ENCODE results near the gene LVRN. TPM values are rescaled to one million over a fixed set of nuclear protein-coding genes. Genes with fewer than 3 reads are reported as not detected.

Gene LVRN
- total RNA-seq, 4 donors from 2014 or later, result 0.31 to 2.9 (median 2.1) TPM; not detected in 1

GRCh38 chr5:115941051-115941675 lies 21.1 kb upstream of the LVRN start:
- intact Hi-C loops (cut with DNase I), result no loop called here
- WGBS, 2 donors, result 72 to 73% methylated on average over 9 of the region's 9 CpGs
- Histone ChIP-seq H3K9me3 (no peaks in the 10 kb centered on the region), H3K27ac (no peak overlapping the region), H3K27me3 (no peaks in the 10 kb centered on the region), H3K36me3 (no peaks in the 10 kb centered on the region), H3K4me3 (no peak overlapping the region), H3K4me1 (no peaks in the 10 kb centered on the region)
- no peak for TF ChIP-seq POLR2A (IDR thresholded peaks at IDR 0.05)
- TF ChIP-seq CTCF (IDR thresholded peaks at IDR 0.05), result no peak
- no peak for DNase-seq

- H3K36me3 ChIP-seq, result no peaks in the 10 kb centered on the region
- H3K4me3 ChIP-seq, result no peak overlapping the region
- no peaks in the 10 kb centered on the region for H3K4me1 ChIP-seq
- intact Hi-C loops (cut with DNase I), result no loop called here
- 69 to 81% methylated on average over 3 of the region's 3 CpGs for WGBS, 2 donors
- H3K27ac ChIP-seq, result no peak overlapping the region
- no peak for DNase-seq
- no peaks in the 10 kb centered on the region for H3K27me3 ChIP-seq
- H3K9me3 ChIP-seq, result no peaks in the 10 kb centered on the region
- TF ChIP-seq CTCF (IDR thresholded peaks at IDR 0.05), result no peak
- TF ChIP-seq POLR2A (IDR thresholded peaks at IDR 0.05), result no peak
Observed at GRCh38 chr5:115944501-115944900, 17.8 kb upstream of the LVRN start.

GRCh38 chr5:115946655-115947054 lies 15.6 kb upstream of the LVRN start:
- Histone ChIP-seq H3K27me3 (no peaks in the 10 kb centered on the region), H3K27ac (no peak overlapping the region), H3K4me1 (no peaks in the 10 kb centered on the region), H3K4me3 (no peak overlapping the region), H3K9me3 (no peaks in the 10 kb centered on the region), H3K36me3 (no peaks in the 10 kb centered on the region)
- no peak for DNase-seq
- 70 to 78% methylated on average over 2 of the region's 2 CpGs for WGBS, 2 donors
- intact Hi-C loops (cut with DNase I), result no loop called here
- TF ChIP-seq POLR2A (IDR thresholded peaks at IDR 0.05), result no peak
- TF ChIP-seq CTCF (IDR thresholded peaks at IDR 0.05), result no peak

GRCh38 chr5:115947260-115947659 lies 15.0 kb upstream of the LVRN start:
- Histone ChIP-seq H3K4me1 (no peaks in the 10 kb centered on the region), H3K9me3 (no peaks in the 10 kb centered on the region), H3K27me3 (no peaks in the 10 kb centered on the region), H3K36me3 (no peaks in the 10 kb centered on the region), H3K27ac (no peak overlapping the region), H3K4me3 (no peak overlapping the region)
- TF ChIP-seq POLR2A (IDR thresholded peaks at IDR 0.05) (no peak), CTCF (IDR thresholded peaks at IDR 0.05) (no peak)
- DNase-seq, result no peak
- WGBS, 2 donors, result 76 to 81% methylated on average over 2 of the region's 2 CpGs
- intact Hi-C loops (cut with DNase I), result no loop called here

DNA sequence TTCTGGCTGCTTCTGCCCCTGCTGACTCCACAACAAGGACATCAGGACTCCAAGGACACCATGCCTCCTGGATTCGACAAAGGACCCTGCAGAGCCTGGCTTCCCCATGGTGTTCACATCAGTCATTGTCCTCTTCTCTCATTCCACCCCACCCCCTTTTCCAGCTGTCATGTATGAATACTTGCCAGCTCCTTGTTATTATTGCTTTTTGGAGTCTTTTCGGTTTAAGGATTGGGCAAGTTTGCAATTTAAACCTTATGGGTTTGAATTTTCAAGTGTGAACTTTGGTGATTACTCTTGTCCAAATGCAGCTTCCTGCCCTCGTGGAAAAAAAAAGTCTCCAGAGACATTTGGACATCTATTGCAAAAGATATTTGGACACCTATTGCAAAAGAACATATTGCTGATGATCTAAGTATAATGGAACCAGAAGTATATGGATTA lies 14.2 kb upstream of the LVRN start:
- H3K4me1 ChIP-seq, result no peaks in the 10 kb centered on the region
- no peak overlapping the region for H3K27ac ChIP-seq
- no peaks in the 10 kb centered on the region for H3K36me3 ChIP-seq
- TF ChIP-seq CTCF (IDR thresholded peaks at IDR 0.05), result no peak
- no peak for TF ChIP-seq POLR2A (IDR thresholded peaks at IDR 0.05)
- no peaks in the 10 kb centered on the region for H3K9me3 ChIP-seq
- no peaks in the 10 kb centered on the region for H3K27me3 ChIP-seq
- no peak for DNase-seq
- H3K4me3 ChIP-seq, result no peak overlapping the region
- intact Hi-C loops (cut with DNase I), result no loop called here
- 44 to 47% methylated on average over 3 of the region's 3 CpGs for WGBS, 2 donors
